ENCODE measurements around the gene HSD3B1.

Gene HSD3B1

DNA sequence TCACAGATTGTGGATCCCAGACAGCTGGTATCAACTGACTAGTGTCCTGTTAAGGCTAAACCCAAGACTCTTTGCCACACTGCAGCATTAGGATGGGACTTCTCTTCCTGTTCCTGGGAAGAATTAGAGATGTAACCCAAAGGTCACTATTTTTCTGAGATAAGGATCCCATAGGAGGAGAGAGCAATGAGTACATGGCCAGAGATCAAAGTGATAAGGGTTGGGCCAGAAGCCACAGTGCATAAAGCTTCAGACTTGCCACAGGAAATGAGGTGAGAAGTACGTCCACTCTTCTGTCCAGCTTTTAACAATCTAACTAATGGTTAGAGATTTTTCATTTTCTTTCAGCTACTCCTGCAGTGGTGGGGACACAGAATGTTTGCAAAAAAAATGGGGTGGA lies at the start of gene HSD3B1:
HSD3B1 (plus strand) TSS at position 270 of the 400 bp plus-strand sequence. CDS start 267 bp downstream, outside the sequence.
- no peak for DNase-seq

- DNase-seq, result no peak
Measured at GRCh38 chr1:119462964-119463363, 44.0 kb upstream of the HSD3B1 start.

DNA sequence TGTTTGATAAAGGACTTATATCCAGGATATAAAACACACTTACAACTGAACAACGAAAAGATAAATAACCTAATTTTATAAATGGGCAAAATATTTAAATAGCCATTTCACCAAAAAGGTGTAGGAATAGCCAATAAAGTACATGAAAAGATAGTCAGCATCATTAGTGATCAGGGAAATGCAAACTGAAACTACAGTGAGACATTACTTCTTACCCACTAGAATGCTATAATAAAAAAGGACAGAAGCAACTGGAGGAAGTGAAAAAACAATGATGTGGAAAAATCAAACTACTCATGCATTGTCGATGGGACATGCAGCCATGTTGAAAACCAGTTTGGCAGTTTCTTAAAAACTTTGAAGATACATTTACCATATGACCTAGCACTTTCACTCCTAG lies 43.4 kb upstream of the HSD3B1 start:
- DNase-seq, result no peak

DNA sequence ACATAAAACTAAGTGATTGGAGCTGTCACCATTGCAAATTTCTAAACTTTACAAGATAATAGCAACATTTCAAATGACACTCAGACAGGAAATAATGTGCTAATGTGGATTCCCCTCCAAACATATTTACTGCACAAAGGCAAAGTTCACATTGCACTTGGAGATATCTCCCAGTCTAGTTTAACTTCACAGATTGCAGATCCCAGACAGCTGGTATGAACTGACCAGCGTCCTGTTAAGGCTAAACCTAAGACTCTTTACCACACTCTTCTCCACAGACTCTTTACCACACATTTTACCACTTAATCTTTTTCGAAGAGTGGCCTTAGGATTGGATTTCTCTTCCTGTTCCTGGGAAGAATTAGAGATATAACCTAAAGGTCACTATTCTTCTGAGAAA lies 40.6 kb upstream of the HSD3B1 start:
- no peak for DNase-seq

DNA sequence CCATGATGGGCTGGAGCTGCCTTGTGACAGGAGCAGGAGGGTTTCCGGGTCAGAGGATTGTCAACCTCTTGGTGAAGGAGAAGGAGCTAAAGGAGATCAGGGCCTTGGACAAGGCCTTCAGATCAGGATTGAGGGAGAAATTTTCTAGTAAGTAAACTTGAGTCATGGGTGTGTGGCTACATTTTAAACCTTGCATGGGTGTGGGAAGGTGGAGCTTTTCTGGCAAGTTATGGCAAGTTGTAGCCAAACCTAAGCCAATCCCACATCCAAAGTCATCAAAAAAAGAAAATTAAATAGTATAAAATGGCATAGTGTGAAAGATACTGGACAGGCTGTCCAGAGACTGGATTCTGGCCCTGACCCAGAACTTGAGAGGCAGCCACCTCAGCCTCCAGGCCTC lies 39.8 kb upstream of the HSD3B1 start:
- DNase-seq, result no peak

DNA sequence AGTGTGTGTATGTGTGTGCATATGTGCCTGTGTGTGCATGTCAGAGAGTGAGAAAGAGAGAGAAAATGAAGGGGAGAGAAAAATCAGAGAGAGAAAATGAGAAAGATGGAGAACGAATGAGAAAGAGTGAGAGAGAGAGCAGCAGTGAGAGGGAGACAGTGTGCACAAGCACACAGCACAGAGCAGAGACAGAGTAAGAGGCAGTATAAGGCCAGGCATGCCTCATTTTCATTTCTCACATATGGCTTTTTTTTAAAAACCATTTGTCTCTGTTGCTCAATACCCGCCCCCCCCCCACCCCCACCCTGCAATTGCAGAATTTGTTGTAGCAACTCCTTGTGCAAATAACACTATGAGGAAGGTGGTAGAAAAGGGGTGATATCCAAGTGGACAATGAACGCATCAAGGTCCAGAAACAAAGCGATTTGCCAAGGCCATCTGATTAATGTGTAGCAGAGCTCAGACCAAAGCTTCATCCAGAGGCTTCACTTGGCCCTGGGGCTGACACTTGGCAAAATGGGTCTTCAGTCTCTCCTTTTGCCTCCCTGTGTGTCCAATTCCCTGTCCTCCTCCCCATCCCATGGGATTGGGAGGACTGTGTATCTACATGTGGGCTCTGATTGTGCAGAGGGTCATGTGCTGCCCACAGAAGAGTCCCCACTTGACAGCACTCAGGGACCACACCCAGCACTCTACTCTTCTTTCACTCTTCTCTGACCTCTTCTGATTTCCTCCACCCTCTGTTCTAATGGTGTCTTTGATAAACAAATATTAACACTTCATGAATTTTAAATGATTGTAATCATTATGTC lies 38.9 kb upstream of the HSD3B1 start:
- no peak for DNase-seq

GRCh38 chr1:119469741-119470140 lies 37.3 kb upstream of the HSD3B1 start:
- no peak for DNase-seq

- no peak for DNase-seq
Measured at GRCh38 chr1:119470377-119470776, 36.6 kb upstream of the HSD3B1 start.

GRCh38 chr1:119470958-119471357 lies 36.1 kb upstream of the HSD3B1 start:
- DNase-seq, result no peak

DNA sequence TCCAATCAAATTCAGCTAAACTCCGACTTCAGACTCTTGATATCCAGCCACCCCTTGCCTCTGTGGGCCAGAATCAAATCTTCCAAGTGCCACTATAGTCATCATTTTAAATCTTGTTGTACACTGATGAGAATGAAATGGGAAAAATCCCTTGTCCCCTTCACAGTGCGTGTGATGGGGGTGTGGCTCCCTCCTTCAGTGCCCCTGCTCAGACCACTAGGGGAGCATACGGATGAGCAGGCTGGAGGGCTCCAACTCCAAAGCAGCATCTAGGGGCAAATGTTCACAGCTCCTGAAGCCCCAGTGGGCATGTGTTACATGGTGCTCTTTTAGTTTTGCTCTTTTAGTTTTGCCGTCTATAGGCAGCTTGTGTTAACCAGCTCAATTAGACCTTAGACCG lies 35.4 kb upstream of the HSD3B1 start:
- DNase-seq, result no peak

GRCh38 chr1:119472080-119472818 lies 34.8 kb upstream of the HSD3B1 start:
- no peak for DNase-seq

DNA sequence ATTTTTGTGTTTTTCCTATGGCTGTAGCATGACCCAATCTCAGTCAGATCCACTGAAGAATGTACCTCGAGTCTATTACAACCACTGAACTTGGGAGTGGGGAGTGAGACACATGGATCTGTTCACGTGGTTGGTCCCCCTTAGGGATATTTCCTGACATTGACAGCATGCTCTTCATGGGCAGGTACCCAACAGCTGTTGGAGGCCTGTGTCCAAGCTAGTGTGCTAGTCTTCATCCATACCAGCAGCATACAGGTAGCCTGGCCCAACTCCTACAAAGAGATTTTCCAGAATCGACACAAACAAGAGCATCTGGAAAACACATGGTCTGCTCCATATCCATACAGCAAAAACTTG lies 34.2 kb upstream of the HSD3B1 start:
- DNase-seq, result no peak

- no peak for DNase-seq
Measured at GRCh38 chr1:119475866-119476439, 31.1 kb upstream of the HSD3B1 start.

- no peak for DNase-seq
Measured at GRCh38 chr1:119477710-119478109, 29.3 kb upstream of the HSD3B1 start.

DNA sequence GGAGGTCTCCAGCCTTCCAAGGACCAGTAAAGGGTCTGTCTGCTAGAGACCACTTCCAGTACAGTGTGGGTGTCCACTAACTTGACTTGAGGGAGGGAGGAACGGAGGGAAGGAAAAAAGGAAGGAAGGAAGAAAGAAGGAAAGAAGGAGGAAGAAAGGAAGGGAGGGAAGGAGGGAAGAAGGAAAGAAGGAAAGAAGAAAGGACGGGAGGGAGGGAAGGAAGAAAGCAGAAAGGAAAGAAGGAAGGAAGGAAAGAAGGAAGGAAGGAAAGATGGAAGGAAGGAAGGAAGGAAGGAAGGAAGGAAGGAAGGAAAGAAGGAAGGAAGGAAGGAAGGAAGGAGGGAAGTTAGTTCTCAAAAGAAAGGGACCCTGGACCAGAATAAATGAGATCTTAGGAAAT lies 26.8 kb upstream of the HSD3B1 start:
- no peak for DNase-seq

- DNase-seq, result no peak
Measured at GRCh38 chr1:119481951-119482350, 25.1 kb upstream of the HSD3B1 start.

GRCh38 chr1:119482517-119483425 lies 24.2 kb upstream of the HSD3B1 start:
- DNase-seq, result no peak

GRCh38 chr1:119483441-119484200 lies 23.4 kb upstream of the HSD3B1 start:
- DNase-seq, result no peak

DNA sequence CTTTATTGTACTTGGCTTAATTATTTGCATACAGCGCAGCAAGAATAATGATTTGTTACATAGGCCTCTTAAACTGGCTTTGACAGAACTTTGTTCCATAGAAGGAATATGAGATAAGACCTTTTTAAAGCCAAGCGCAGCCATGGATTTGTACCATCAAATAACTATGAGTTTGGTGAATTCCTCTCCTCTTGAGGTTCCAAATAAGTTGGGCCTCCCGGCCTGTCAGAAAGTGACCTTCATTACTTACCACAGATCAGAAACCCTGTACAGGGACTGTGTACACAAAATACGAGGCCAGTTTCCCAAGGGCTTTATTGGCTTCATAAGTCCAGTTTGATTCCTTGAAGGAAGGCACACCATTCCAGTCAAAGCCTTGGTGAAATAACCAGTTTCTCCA lies 21.8 kb upstream of the HSD3B1 start:
- DNase-seq, result no peak

- no peak for DNase-seq
Measured at GRCh38 chr1:119488216-119488615, 18.8 kb upstream of the HSD3B1 start.

GRCh38 chr1:119489201-119489600 lies 17.8 kb upstream of the HSD3B1 start:
- DNase-seq, result no peak

- DNase-seq, result no peak
Measured at GRCh38 chr1:119490925-119491324, 16.1 kb upstream of the HSD3B1 start.

Measured in CD4-positive, alpha-beta T cell treated with Interleukin-4 for 4 hours (primary cell).